Activated CD4-positive, alpha-beta T cell treated with anti-CD3 and anti-CD28 coated beads, Interleukin-2, amount 50 U/mL, for 1 hour (primary cell): ENCODE measurements around the gene FOXK1.
"Not testable (repeated sequence)": the region's sequence is repeated elsewhere in the genome, so short reads cannot be mapped to it uniquely, and the experiment has no call there.

Experiments used
- DNase-seq: peaks from one replicate; pipeline ENCODE4 v3.0.0-alpha.2; 2020

Gene FOXK1

DNA sequence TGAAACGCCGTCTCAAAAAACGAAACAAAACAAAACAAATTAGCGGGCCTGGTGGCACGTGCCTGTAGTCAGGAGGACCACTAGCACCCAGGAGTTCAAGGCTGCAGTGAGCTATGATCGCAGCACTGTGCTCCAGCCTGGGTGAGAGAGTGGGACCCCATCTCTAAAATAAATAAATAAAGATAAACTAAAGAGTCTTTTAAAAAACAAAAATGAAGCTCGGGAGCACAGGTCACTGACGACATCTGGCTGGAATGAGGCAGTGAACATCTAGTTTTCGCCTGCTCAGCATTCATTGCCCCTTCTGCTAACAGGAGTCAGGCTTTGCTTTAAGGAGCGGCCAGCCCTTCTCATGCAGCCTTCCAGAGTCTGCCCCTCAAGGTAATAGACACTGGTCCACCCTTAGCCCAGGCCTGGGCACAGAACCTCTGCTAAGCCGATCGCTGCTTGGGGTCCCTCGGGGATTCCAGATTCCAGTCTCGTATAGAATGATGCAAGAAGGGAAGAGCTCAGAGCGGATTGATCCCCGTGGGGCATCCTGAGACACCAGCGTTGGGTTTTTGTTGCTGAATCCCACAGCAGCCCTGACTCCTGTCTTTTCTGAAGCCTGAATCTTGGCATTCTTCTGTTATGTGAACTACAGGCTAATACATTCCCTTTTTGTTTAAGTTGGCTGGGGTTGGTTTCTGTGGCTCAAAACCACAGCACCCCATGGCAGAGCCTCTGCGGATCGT lies 14.2 kb upstream of the FOXK1 start:
- DNase-seq = no peak

DNA sequence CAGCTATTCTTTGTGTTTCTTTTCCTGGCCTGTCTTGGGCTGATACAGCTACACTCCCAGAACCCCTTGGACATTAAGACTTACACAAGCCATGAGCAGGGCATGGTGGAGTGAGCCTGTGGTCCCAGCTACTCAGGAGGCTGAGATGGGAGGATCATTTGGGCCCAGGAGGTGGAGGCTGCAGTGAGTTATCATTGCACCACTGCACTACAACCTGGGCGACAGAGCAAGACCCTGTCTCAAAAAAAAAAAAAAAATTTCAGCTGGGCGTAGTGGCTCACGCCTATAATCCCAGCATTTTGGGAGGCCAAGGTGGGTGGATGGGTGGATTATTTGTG lies 13.6 kb upstream of the FOXK1 start:
- DNase-seq = no peak

DNA sequence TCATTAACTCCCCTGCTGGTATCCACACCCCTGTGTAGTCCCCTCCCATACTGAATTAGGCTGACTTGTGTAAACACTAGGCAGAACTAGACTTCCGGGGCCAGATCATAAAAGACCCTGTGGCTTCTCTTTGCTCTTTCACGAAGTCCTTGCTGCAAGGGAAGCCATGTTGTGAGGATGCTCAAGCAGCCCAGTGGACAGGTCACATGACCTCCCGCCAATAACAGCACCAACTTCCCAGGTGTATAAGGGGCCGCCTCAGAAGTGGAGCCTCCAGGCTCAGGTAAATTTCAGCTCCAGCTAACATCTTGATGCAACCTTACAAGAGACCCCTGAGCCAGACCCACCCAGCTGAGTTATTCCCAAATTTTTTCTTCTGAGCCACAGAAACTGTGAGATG lies 11.3 kb upstream of the FOXK1 start:
- no peak for DNase-seq

DNA sequence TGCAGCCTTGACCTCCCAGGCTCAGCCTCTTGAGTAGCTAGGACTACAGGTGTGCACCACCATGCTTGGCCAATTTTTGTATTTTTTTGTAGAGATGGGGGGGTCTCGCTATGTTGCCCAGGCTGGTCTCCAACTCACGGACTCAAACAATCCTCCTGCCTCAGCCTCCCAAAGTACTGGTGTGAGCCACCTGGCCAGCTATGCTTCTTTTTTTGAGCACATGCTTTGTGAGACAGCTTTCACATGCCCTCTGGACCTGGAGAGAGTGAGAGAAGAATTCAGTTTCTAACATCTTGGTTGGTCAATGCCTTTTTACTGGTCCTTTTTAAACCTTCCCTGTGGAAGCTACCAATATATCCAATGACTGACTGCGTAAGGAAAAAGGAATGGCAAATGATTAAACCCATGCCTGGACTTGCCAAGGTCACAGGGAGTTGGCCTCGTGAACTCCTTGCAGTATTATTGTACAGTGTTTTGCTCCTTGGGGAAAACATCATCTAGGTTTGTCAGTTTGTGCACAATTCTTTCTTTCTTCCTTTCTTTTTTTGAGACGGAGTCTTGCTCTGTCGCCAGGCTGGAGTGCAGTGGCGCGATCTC lies 6.2 kb upstream of the FOXK1 start:
- DNase-seq = no peak

DNA sequence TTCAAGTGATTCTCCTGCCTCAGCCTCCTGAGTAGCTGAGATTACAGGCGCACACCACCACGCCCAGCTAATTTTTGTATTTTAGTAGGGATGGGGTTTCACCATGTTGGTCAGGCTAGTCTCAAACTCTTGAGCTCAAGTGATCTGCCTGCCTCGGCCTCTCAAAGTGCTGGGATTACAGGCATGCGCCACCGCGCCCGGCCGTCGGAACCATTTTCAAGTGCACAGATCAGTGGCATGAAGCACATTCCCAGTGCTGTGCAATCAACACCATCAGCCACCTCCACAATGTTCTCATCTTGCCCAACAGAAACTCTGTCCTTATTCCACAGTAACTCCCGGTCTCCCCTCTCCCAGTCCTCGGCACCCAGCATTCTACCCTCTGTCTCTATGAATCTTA lies 4.6 kb upstream of the FOXK1 start:
- DNase-seq = not testable (repeated sequence)

DNA sequence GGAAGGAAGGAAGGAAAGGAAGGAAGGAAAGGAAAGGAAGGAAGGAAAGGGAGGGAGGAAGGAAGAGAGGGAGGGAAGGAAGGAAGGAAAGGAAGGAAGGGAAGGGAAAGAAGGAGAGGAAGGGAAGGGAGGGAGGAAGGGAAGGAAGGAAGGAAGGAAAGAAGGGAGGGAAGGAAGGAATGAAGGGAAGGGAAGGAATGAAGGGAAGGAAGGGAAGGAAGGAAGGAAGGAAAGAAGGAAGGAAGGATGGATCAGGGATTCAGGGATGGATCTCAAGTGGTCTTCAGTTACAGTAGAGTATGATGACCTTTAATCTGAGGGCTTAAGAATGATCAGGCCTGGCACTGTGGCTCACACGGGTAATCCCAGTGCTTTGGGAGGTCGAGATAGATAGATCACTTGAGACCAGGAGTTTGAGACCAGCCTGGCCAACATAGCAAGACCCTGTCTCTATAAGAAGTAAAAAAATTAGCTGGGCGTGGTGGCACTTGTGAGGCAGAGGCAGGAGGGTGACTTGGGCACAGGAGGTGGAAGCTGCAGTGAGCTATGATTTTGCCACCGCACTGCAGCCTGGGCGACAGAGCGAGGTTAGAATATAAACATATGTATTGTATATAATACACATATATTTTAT lies 760 bp upstream of the FOXK1 start:
- peak; percentile 4 for DNase-seq

DNA sequence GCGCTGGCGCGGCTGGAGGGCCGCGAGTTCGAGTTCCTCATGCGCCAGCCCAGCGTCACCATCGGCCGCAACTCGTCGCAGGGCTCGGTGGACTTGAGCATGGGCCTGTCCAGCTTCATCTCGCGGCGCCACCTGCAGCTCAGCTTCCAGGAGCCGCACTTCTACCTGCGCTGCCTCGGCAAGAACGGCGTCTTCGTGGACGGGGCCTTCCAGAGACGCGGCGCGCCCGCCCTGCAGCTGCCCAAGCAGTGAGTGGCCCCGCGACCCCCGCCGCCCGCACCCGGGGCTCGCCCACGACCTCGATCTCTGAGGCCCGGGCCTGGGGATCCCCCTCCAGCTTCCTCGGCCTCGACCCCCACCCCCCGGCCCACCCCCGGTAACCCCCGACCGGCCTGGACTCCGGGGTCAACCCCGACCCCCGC lies 537 bp downstream of the FOXK1 start:
- DNase-seq = peak; percentile 32

DNA sequence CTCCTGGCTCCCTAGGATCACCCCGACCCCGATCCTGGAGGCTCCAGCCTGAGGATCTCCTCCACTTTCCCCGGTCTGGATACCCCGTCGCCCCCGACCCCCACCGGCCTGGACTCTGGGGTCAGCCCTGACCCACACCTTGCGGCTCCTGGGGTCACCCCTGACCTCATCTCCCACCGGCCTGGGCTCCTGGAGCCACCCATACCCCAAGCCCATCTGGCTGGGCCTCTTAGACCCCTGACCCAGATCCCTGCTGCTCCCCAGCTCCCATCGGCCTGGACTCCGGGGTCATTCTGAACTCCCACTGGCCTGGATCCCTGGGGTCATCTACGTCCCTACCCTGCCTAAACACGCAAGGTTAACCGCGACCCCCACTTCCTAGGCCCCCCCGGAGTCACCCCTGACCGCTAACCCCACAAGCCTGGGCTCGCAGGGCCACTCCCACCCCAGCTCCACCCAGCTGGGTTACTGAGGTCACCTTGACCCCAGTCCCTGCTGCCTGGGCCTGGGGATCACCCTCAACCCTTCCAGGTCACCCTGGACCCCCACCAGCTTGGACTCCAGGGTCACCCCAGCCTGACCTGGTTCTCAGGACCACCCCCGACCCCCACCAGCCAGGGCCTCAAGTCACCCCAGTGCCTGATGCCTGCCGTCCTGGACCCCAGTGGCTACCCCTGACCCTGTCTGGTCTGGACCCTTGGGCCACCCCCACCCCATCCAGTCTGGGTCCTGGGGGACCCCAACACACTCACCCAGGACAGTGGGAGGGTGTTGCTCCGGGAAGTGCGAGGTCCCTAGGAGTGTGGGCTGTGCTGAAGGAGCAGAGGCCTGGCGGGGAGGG lies 1.2 kb downstream of the FOXK1 start:
- DNase-seq = peak; percentile 4

DNA sequence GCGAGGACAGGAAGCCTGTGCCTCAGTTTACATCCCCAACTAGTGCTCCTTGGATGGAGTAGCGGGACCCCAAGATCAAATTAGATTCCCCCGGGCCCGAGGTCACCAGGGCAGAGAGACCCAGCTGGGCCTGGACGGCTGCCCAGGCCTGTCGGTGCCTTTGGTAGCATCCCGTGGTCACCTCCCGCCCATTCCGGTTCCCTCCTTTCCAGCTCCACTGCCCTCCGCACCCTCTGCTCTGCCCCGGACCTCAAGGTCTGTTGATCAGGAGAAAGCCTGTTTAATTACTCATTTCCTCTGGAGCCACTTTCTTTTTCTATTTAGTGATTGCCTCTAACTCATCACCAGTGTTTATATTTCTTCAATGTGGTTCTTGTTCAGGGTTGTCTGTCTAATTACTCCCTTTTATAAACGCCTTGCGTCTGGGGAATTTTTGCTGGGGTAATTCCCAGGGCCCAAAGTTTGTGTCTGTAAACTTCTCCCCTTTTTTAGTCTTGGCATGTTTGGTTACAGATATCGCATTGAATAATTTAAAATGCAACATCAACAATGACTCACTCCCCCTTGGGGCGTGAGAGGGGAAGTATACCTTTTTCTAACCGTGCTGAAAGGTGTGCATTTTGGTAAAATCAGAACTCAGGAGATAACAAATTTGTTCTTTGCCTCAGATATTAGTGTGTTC lies 1.9 kb downstream of the FOXK1 start:
- DNase-seq = peak; percentile 30

DNA sequence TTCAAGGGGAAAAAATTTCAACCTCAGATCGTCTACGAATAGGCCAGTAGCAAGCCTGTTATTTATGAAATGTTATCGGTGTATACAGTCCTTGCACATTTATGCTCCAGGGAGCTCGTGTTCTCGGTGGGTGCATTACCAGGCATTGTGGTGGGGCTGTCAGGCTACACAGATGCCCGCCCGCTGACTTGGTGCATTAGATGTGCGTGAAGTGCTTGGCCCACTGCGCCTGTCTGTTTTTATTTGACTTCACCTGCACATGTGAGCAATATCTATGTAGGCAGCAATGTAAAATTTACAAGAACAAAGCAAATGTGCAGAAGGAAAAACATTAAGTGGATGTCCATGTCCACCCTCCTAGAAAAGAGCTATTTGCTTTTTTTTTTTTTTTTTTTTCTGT lies 2.8 kb downstream of the FOXK1 start:
- no peak for DNase-seq

DNA sequence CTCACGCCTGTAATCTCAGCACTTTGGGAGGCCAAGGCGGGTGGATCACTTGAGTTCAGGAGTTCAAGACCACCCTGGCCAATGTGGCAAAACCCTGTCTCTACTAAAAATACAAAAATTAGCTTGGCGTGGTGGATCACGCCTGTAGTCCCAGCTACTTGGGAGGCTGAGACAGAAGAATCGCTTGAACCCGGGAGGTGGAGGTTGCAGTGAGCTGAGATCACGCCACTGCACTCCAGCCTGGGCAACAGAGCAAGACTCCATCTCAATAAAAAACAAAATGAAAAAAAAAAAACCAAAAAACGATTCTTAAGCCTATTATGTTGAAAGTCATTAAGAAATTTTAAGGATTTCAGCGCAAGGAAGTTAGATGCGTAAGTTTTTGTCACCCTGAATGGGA lies 3.6 kb downstream of the FOXK1 start:
- DNase-seq = not testable (repeated sequence)

DNA sequence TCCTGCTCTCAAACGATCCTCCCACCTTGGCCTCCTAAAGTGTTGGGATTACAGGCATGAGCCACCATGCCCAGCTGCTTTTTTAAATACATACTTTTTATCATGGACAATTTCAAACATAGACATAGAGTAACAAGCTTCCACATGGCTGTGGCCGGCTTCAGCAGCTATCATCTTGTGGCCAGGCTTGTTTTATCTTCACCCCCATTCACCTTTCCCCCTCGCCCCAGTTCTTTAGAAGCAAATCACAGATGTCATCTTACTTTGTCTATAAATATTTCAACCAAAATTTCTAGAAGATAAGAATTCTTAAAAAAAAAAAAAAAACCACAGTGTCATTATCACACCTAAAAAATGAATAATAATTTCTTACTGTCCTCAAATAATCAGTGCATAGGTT lies 5.9 kb downstream of the FOXK1 start:
- no peak for DNase-seq

DNA sequence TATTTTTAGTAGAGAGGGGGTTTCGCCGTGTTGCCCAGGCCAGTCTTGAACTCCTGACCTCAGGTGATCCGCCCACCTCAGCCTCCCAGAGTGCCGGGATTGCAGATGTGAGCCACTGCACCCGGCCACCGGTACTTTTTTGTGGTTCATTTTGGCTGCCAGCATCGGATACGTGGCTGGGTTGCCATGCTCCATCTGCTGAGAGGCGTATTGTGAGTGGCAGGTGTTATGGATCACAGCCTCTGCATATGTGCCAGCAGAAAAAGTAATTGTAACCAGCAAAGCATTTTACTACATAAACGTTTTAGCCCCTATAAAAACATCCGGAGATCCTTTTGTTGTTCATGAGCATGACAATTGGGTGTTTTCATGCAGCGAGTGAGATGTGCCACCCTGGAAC lies 7.1 kb downstream of the FOXK1 start:
- DNase-seq = no peak

DNA sequence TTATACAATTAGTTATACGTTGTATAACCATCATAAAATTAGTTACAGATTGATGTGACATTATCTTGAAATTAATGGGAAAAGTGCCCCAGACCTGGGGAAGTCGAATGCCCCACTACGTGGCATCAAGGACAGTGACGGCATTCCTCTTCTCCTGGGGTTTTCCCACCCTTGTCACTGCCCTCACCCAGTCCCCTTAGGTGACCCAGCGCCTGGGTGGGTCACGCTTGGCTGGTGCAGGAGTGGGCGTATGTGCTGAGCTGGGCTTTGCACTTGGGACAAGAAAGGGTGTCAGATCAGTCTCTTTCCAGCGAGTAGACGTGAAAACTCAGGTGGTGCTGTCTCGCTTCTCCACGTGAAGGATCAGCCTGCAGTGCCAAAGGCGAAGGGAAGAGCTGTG lies 7.6 kb downstream of the FOXK1 start:
- DNase-seq = no peak

DNA sequence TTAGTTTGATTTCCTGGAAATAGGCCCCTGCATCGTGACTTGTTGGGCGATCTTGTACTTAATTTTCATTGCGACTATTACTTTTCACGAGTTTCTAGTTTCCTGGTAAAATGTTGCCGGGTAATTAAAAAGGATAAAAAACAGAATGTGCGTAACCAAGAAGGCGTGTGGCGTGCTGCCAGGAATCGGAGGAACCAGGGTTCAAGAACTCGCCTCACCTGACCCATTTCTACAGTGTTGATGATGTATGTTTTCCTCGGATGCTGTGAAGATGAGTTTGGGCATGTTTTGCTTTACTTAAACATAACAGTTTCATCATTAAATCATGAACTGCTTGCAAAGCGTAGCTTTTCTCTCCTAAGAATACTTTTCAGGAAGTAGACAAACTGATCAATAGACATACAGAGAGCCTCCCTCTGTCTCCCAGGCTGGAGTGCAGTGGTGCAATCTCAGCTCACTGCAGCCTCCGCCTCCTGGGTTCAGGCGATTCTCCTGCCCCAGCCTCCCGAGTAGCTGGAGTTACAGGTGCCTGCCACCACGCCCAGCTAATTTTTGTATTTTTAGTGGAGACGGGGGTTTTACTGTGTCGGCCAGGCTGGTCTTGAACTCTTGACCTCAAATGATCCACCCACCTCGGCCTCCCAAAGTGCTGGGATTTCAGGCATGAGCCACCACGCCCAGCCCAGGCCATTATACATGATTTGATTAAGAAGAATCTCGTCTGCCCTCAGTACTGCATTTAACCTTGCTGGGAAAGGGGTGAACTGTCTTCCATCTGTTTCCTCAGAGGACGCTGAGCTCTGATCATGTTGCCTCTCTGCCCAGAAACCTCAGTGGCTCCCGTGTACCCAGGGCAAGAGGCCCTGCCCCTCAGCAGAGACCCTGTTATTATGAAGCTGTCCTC lies 9.1 kb downstream of the FOXK1 start:
- no peak for DNase-seq

DNA sequence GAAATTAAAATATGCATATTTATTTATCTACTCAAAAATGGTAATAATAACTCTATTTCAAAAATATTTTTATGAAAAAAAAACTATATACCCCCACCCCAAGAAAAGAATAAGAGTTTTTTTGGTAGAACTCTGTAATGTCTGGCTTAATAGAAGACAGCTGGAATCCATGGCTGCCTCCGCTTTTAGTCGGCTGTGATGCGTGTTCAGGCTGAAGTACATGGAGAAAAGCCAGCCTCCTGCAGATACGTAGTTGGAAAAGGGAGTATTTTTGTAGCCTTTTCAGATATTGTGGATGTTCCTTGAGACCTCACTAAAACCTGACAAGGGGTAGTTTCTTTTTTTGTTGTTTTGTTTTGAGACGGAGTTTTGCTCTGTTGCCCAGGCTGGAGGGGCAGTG lies 10.0 kb downstream of the FOXK1 start:
- no peak for DNase-seq

DNA sequence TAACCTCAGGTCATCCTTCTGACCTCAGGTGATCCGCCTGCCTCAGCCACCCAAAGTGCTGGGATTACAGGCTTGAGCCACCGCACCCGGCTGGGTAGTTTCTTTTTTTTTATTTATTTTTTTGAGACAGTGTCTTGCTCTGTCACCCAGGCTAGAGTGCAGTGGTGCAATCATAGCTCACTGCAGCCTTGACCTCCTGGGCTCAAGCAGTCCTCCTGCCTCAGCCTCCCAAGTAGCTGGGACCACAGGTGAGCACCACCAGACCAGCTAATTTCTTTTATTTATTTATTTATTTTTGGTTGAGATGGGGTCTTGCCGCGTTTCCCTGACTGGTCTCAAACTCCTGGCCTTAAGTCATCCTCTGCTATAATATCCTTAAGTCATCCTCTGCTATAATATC lies 10.5 kb downstream of the FOXK1 start:
- DNase-seq = not testable (repeated sequence)

DNA sequence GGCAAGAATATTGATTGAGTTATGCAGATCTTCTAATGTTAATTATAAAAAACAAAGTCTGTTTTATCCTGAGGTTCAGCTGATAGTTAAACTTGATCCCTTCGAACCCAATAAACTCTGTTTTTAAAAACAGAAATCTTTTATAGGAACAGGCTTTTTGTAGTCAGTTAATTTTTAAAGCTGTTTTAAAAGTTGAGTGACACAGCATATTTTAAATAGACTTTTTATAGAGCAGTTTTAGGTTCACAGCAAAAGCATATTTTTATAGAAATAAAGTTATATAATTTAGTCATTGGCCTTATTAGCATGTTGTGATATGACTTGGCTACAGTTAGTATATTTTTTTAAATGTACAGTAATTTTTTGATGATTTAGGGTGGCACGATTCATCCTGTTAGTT lies 11.1 kb downstream of the FOXK1 start:
- no peak for DNase-seq

DNA sequence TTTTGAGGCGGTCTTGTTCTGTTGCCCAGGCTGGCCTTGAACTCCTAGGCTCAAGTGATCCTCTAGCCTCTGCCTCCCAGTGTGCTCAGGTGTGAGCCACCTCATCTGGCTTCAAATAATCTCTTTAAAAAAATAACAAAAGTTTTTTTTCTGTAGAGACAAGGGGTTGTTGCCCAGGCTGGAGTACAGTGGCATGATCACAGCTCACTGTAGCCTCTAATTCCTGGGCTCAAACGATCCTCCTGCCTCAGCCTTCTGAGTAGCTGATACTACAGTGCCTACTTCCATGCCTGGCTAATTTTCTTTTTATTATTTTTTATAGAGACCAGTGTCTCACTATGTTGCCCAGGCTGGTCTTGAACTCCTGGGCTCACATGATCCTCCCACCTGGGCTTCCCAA lies 11.7 kb downstream of the FOXK1 start:
- DNase-seq = no peak

DNA sequence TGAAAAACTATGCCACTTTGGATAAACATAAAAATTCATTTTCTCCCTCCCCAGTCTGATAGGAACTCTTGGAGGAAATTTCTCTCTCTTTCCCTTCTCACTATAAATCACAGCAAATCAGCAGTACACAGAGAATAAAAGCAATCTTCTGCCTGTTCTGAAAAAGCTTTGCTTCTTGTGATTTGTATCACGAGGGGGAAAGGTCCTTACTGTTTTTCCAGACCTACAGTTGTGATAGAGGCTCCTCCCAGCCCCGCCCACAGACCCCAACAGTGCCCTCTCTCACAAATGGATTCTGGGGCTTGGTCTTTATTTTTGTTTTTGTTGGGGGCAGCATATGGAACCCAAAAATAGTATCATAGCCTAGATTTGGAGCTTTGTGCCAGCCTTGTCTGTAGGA lies 12.2 kb downstream of the FOXK1 start:
- no peak for DNase-seq

DNA sequence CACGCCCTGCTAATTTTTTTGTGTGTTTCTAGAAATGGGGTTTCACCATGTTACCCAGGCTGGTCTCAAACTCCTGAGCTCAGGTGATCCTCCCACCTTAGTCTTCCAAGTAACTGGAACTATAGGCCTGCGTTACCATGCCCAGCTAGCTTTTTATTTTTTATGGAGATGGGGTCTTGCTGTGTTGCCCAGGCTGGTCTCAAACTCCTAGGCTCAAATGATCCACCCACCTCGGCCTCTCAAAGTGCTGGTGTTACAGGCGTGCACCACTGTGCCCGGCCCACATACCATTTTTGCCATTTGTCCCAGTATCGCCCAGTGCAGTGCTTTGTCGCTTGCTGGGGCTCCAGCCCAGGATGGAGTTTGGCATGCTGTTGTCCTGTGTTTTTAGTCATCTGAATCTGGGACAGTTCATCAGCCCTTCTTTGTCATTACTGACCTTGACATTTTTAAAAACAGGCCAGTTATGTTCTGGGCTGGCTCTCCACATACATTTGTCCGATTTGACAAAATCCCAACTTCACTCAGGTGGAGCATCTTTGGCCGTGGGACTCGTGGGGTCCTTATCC lies 16.7 kb downstream of the FOXK1 start:
- no peak for DNase-seq

DNA sequence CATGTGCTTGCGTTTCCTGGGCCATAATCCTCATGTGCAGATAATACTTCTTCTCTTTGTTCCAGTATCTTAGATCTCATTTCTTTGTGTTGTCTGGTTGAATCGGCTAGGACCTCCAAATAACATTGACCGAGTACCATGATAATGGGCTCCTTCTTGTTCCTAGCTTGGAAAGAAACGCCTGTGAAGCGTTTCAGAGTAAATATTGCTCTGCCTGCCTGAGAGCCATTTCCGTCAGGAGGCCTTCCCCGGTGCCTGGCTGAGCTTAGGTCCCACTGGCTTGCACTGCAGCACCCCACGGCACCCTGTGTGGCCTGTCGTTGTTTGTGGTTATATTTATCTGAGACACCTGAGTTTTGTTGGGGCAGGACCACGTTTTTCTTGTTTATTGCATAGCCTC lies 17.7 kb downstream of the FOXK1 start:
- DNase-seq = no peak
